ENCODE data around the gene PGBD1.
A peak's percentile ranks its signal among the peaks of the same experiment; 100 is the strongest.

Gene PGBD1

GRCh38 chr6:28281288-28282064 lies at the start of gene PGBD1:
Gene PGBD1, plus strand, starts transcription at chr6:28281572. Its CDS starts 2,242 bp downstream, at chr6:28283814.
- peak; percentile 73 to 82 for DNase-seq

GRCh38 chr6:28232785-28233184 lies 48.6 kb upstream of the PGBD1 start:
- no peak for DNase-seq

- no peak for DNase-seq
Observed at GRCh38 chr6:28235912-28236452, 45.4 kb upstream of the PGBD1 start.

GRCh38 chr6:28239636-28240035 lies 41.7 kb upstream of the PGBD1 start:
- DNase-seq: no peak

- DNase-seq: no peak
Observed at GRCh38 chr6:28240471-28240870, 40.9 kb upstream of the PGBD1 start.

GRCh38 chr6:28243946-28244345 lies 37.4 kb upstream of the PGBD1 start:
- no peak for DNase-seq

GRCh38 chr6:28245206-28245941 lies 36.0 kb upstream of the PGBD1 start:
- no peak for DNase-seq

GRCh38 chr6:28248916-28249315 lies 32.5 kb upstream of the PGBD1 start:
- no peak for DNase-seq

GRCh38 chr6:28250747-28251146 lies 30.6 kb upstream of the PGBD1 start:
- no peak for DNase-seq

GRCh38 chr6:28251661-28252008 lies 29.7 kb upstream of the PGBD1 start:
- no peak for DNase-seq

GRCh38 chr6:28252009-28252975 lies 29.1 kb upstream of the PGBD1 start, which contains the start of gene ZKSCAN4:
Gene ZKSCAN4, minus strand, starts transcription at chr6:28252269. Its CDS starts 289 bp downstream, at chr6:28251980.
- DNase-seq: peak; percentile 80 to 81

- DNase-seq: no peak
Observed at GRCh38 chr6:28254121-28254519, 27.3 kb upstream of the PGBD1 start.

GRCh38 chr6:28257042-28257441 lies 24.3 kb upstream of the PGBD1 start:
- DNase-seq: no peak

GRCh38 chr6:28258877-28259777 lies 22.2 kb upstream of the PGBD1 start, which contains the start of gene NKAPL:
Gene NKAPL, plus strand, starts transcription at chr6:28259297. Its CDS starts 75 bp downstream, at chr6:28259372.
- no peak for DNase-seq

- no peak for DNase-seq
Observed at GRCh38 chr6:28263922-28264321, 17.4 kb upstream of the PGBD1 start.

GRCh38 chr6:28264834-28265401 lies 16.5 kb upstream of the PGBD1 start:
- no peak for DNase-seq

- DNase-seq: no peak
Observed at GRCh38 chr6:28266563-28266961, 14.8 kb upstream of the PGBD1 start.

- DNase-seq: peak; percentile 87 to 91
Observed at GRCh38 chr6:28266962-28267694, 14.2 kb upstream of the PGBD1 start, which contains the start of gene ZSCAN26. Gene ZSCAN26, plus strand, starts transcription at chr6:28267143. Its CDS starts 4,777 bp downstream, at chr6:28271920.

- DNase-seq: no peak
Observed at GRCh38 chr6:28267695-28268059, 13.7 kb upstream of the PGBD1 start.

GRCh38 chr6:28269492-28269891 lies 11.9 kb upstream of the PGBD1 start:
- DNase-seq: no peak

All from SHP77 (cell line).